ENCODE measurements around the gene GNG8. TPM values are rescaled to one million over a fixed set of nuclear protein-coding genes. Genes with fewer than 3 reads are reported as not detected.

Gene GNG8
- total RNA-seq, 1 experiment from 2014 or later, result not detected

- Histone ChIP-seq H3K9me3 (ENCODE audit: control insufficient read depth in 1 of 2, insufficient read depth in 1 of 2, low read depth in 1 of 2, low read length in 2 of 2) (no peaks in the 10 kb centered on the region), H4K20me1 (ENCODE audit: insufficient read depth) (no peaks in the 10 kb centered on the region), H3K27ac (ENCODE audit: low read depth, low read length) (no peak overlapping the region), H2AFZ (ENCODE audit: low read depth, low read length, poor library complexity, severe bottlenecking) (no peak overlapping the region), H3K27me3 (ENCODE audit: insufficient read depth, low read length) (no peaks in the 10 kb centered on the region), H3K4me1 (ENCODE audit: control insufficient read depth in 1 of 2, insufficient read depth in 2 of 2, low read length in 2 of 2) (peaks cover 0 to 16% of the 10 kb centered on the region in 2 experiments; a peak in 3 of 4 replicates), H3K36me3 (ENCODE audit: control insufficient read depth in 1 of 2, insufficient read depth in 2 of 2, low read length in 2 of 2) (peaks cover 19 to 28% of the 10 kb centered on the region in 2 experiments), H3K4me3 (replicated peaks in 1 of 2; ENCODE audit: low read depth in 1 of 2, low read length in 2 of 2) (no peak overlapping the region), H3K9ac (ENCODE audit: low read length) (no peak overlapping the region), H3K9me2 (ENCODE audit: insufficient read depth) (no peaks in the 10 kb centered on the region), H3K4me2 (ENCODE audit: low read length) (no peak overlapping the region), H3K79me2 (ENCODE audit: insufficient read depth, low read length) (0 out of 2 replicates have a peak, but pooled peaks cover 8% of the 10 kb centered on the region)
- BruUV-seq (replicated peaks), result no TSS peak
- ChIA-PET POLR2A (interaction anchor here (1.3 to 1.4 kb wide), 2 partner anchors 11 to 50 kb away, joined by 3 to 8 read pairs; partner anchors contain the start of genes CALM3 and DACT3), RAD21 (ENCODE audit: low non-redundant PET in 1 of 2, low total read pairs in 2 of 2, uncharacterized antibody in 2 of 2, unreplicated experiment in 2 of 2) (interaction anchor here in 1 of 2 experiments (0.7 kb wide), 1 partner anchor 49 kb away, joined by 3 read pairs; the partner anchor contains the start of gene DACT3), CTCF (interaction anchor here (7.7 kb wide), 1 partner anchor 51 kb away, joined by 217 read pairs; the partner anchor contains the start of gene DACT3)
- DNase-seq (ENCODE audit: low read depth, low spot score) (no peak), ATAC-seq (no peak)
- TF ChIP-seq POLR2A (IDR thresholded peaks at IDR 0.05; ENCODE audit: borderline replicate concordance, extremely low read depth, insufficient read depth, insufficient read length) (no peak), ZFX (IDR thresholded peaks at IDR 0.05) (no peak), CBX3 (IDR thresholded peaks at IDR 0.05; ENCODE audit: low read depth) (no peak), SIN3A (IDR thresholded peaks at IDR 0.05; ENCODE audit: low read depth) (no peak), MAX (IDR thresholded peaks at IDR 0.05) (no peak), ELF1 (IDR thresholded peaks at IDR 0.05; ENCODE audit: borderline replicate concordance, low read depth) (no peak), CEBPB (IDR thresholded peaks at IDR 0.05; ENCODE audit: low read depth) (no peak), EZH2phosphoT487 (IDR thresholded peaks at IDR 0.05; ENCODE audit: borderline replicate concordance) (no peak), ZNF274 (IDR thresholded peaks at IDR 0.05; ENCODE audit: low read depth, low read length) (no peak), POLR2AphosphoS5 (IDR thresholded peaks at IDR 0.05; ENCODE audit: low read depth, low read length) (no peak), ATF3 (IDR thresholded peaks at IDR 0.05) (no peak), TCF7L2 (IDR thresholded peaks at IDR 0.05; ENCODE audit: borderline replicate concordance, extremely low read depth, insufficient read depth, insufficient read length) (no peak), FOSL1 (IDR thresholded peaks at IDR 0.05; ENCODE audit: low read depth) (no peak), YY1 (IDR thresholded peaks at IDR 0.05; ENCODE audit: extremely low read depth, insufficient replicate concordance, low read depth, low read length) (no peak), JUND (IDR thresholded peaks at IDR 0.05) (no peak), REST (IDR thresholded peaks at IDR 0.05; ENCODE audit: low read depth) (no peak)
- intact Hi-C loops (cut with micrococcal nuclease), result loop anchor here (10.0 kb wide), 1 partner anchor 113 kb away; no protein-coding TSS in a partner anchor
These were observed 24.2 kb downstream of the GNG8 start for GRCh38 chr19:46611776-46612175.

Data from HCT116 (cell line).